ENCODE data around the gene YTHDF2. TPM values are rescaled to one million over a fixed set of nuclear protein-coding genes. Genes with fewer than 3 reads are reported as not detected.
"Not testable (repeated sequence)": the region's sequence is repeated elsewhere in the genome, so short reads cannot be mapped to it uniquely, and the experiment has no call there.

YTHDF2 gene
- total and polyA plus RNA-seq, 12 donors = 22.6 to 57.1 (median 44.0) TPM

DNA sequence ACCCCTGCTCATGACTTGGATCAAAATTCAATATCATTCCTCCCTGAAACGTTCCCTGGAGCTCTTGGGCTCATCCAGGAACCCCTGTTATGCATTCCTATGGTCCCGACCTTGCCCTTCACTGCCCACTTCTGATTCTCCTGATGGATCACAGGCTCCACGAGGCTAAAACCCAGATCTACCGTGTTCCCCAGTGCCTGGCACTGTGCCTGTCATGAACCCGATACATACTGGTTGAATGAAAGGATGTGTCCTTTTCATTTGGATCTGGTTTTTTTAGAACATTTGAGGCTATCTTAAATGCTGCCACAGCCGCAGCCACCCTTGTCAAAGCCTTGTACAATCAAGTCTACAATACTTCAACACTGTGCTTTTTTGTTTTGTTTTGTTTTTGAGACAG lies 53.1 kb downstream of the YTHDF2 start:
- Histone ChIP-seq H3K27ac (no peak overlapping the region), H3K36me3 (no peaks in the 10 kb centered on the region), H3K27me3 (peaks cover 0 to 4% (median 0%) of the 10 kb centered on the region in 7 donors), H3K9me3 (no peaks in the 10 kb centered on the region), H3K4me3 (no peak overlapping the region), H3K4me1 (peaks cover 0 to 11% (median 0%) of the 10 kb centered on the region in 9 donors)
- no peak for ATAC-seq
- intact Hi-C loops (cut with DNase I) = loop anchor here (2.0 to 10.0 kb wide), 6 partner anchors 87 to 415 kb away; no protein-coding TSS in a partner anchor
- 71 to 74% methylated on average over 6 of the region's 6 CpGs for WGBS, 2 donors
- TF ChIP-seq, protein P1, sequence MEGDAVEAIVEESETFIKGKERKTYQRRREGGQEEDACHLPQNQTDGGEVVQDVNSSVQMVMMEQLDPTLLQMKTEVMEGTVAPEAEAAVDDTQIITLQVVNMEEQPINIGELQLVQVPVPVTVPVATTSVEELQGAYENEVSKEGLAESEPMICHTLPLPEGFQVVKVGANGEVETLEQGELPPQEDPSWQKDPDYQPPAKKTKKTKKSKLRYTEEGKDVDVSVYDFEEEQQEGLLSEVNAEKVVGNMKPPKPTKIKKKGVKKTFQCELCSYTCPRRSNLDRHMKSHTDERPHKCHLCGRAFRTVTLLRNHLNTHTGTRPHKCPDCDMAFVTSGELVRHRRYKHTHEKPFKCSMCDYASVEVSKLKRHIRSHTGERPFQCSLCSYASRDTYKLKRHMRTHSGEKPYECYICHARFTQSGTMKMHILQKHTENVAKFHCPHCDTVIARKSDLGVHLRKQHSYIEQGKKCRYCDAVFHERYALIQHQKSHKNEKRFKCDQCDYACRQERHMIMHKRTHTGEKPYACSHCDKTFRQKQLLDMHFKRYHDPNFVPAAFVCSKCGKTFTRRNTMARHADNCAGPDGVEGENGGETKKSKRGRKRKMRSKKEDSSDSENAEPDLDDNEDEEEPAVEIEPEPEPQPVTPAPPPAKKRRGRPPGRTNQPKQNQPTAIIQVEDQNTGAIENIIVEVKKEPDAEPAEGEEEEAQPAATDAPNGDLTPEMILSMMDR (IDR thresholded peaks at IDR 0.05) = no peak
- DNase-seq = no peak

GRCh38 chr1:28790377-28791035 lies 53.8 kb downstream of the YTHDF2 start:
- Histone ChIP-seq H3K4me3 (no peak overlapping the region), H3K4me1 (peaks cover 0 to 11% (median 0%) of the 10 kb centered on the region in 9 donors), H3K36me3 (no peaks in the 10 kb centered on the region), H3K27me3 (peaks cover 0 to 4% (median 0%) of the 10 kb centered on the region in 7 donors), H3K9me3 (no peaks in the 10 kb centered on the region), H3K27ac (no peak overlapping the region)
- no peak for DNase-seq
- intact Hi-C loops (cut with DNase I) = loop anchor here in 3 of 10 donors (10.0 kb wide), 3 partner anchors 244 to 414 kb away; no protein-coding TSS in a partner anchor
- TF ChIP-seq, protein P1 (IDR thresholded peaks at IDR 0.05) = no peak
- WGBS, 2 donors = 65 to 67% methylated on average over 12 of the region's 12 CpGs
- no peak for ATAC-seq

- not testable (repeated sequence) for ATAC-seq, H3K27me3 ChIP-seq
- 82 to 93% methylated on average over 2 of the region's 2 CpGs for WGBS, 2 donors
Measured at GRCh38 chr1:28791929-28792328, 55.2 kb downstream of the YTHDF2 start.

GRCh38 chr1:28792644-28793121 lies 55.9 kb downstream of the YTHDF2 start:
- 36 to 43% methylated on average over 1 of the region's 1 CpG for WGBS, 2 donors
- peak in 2 of 8 donors; percentile 56 to 74 for ATAC-seq

More at GRCh38 chr1:28791929-28792328, 55.2 kb downstream of the YTHDF2 start:
- not testable (repeated sequence) for H3K9me3 ChIP-seq, H3K27ac ChIP-seq, H3K4me3 ChIP-seq, DNase-seq, H3K36me3 ChIP-seq
- intact Hi-C loops (cut with DNase I) = loop anchor here in 3 of 10 donors (10.0 kb wide), 3 partner anchors 243 to 413 kb away; no protein-coding TSS in a partner anchor
- H3K4me1 ChIP-seq = peaks cover 0 to 11% (median 0%) of the 10 kb centered on the region in 9 donors

GRCh38 chr1:28794582-28794981 lies 57.8 kb downstream of the YTHDF2 start:
- not testable (repeated sequence) for H3K4me3 ChIP-seq, H3K9me3 ChIP-seq, H3K36me3 ChIP-seq, ATAC-seq, DNase-seq, H3K27me3 ChIP-seq, H3K27ac ChIP-seq
- peaks cover 0 to 11% (median 0%) of the 10 kb centered on the region in 9 donors for H3K4me1 ChIP-seq
- intact Hi-C loops (cut with DNase I) = loop anchor here in 3 of 10 donors (10.0 kb wide), 3 partner anchors 240 to 410 kb away; no protein-coding TSS in a partner anchor
- WGBS, 2 donors = 92 to 95% methylated on average over 5 of the region's 5 CpGs

More at GRCh38 chr1:28792644-28793121, 55.9 kb downstream of the YTHDF2 start:
- H3K36me3 ChIP-seq = no peaks in the 10 kb centered on the region
- peaks cover 0 to 11% (median 0%) of the 10 kb centered on the region in 9 donors for H3K4me1 ChIP-seq
- TF ChIP-seq, protein P1 (IDR thresholded peaks at IDR 0.05) = peak in 2 of 9 donors; percentile 8 to 38
- intact Hi-C loops (cut with DNase I) = loop anchor here in 3 of 10 donors (10.0 kb wide), 3 partner anchors 242 to 412 kb away; no protein-coding TSS in a partner anchor
- peaks cover 0 to 4% (median 0%) of the 10 kb centered on the region in 7 donors for H3K27me3 ChIP-seq
- H3K4me3 ChIP-seq = no peak overlapping the region
- no peak for DNase-seq
- H3K27ac ChIP-seq = no peak overlapping the region
- H3K9me3 ChIP-seq = no peaks in the 10 kb centered on the region

Measured in heart right ventricle (tissue), 16 donors.